Natural killer cell (primary cell): ENCODE results near the gene SSR3. TPM values are rescaled to one million over a fixed set of nuclear protein-coding genes. Genes with fewer than 3 reads are reported as not detected.

Source experiments
- ATAC-seq, 3 donors: fragments of 150-1000 bp in 2 of 3; fragments of 200-7000 bp in 1 of 3; cut with Tn5 transposase; 1 replicate in 1 of 3; 2 replicates in 2 of 3; pipeline ENCODE4 v1.10.0; 2021; ENCODE audit warnings: mild to moderate bottlenecking in 2 of 3, moderate library complexity in 2 of 3
- DNase-seq, 2 donors: peaks; one replicate each; pipeline versions ENCODE4 v3.0.0 to v3.0.0-alpha.2; 2013 to 2021; ENCODE audit warnings: mixed read lengths in 1 of 2
- H3K27ac ChIP-seq: one replicate; pipeline ENCODE4 v1.5.1; 2013; ENCODE audit warnings: mild to moderate bottlenecking, low read length
- H3K27me3 ChIP-seq: one replicate; pipeline ENCODE4 v1.6.1; 2013; ENCODE audit warnings: low read length; ENCODE audit not compliant: control insufficient read depth, insufficient read depth
- H3K36me3 ChIP-seq: one replicate; pipeline ENCODE4 v1.6.1; 2013; ENCODE audit warnings: low read length; ENCODE audit not compliant: control insufficient read depth, insufficient read depth
- H3K4me1 ChIP-seq: one replicate; pipeline ENCODE4 v1.6.1; 2013; ENCODE audit warnings: low read length; ENCODE audit not compliant: control insufficient read depth, insufficient read depth
- H3K4me3 ChIP-seq: one replicate; pipeline ENCODE4 v1.5.1; 2013; ENCODE audit warnings: low read length
- H3K9me3 ChIP-seq: one replicate; pipeline ENCODE4 v1.6.1; 2013; ENCODE audit warnings: low read length; ENCODE audit not compliant: control insufficient read depth, insufficient read depth
- H3K27ac Mint-ChIP-seq, 2 donors: one replicate each; pipeline ENCODE4 v1.8.0; 2022; ENCODE audit warnings: mild to moderate bottlenecking in 2 of 2, mixed read lengths in 2 of 2, moderate library complexity in 1 of 2
- H3K27me3 Mint-ChIP-seq, 2 donors: one replicate each; pipeline ENCODE4 v1.8.0; 2022; ENCODE audit warnings: low read depth in 2 of 2, mixed read lengths in 2 of 2
- H3K36me3 Mint-ChIP-seq: one replicate; pipeline ENCODE4 v1.8.0; 2022; ENCODE audit warnings: mixed read lengths
- H3K4me1 Mint-ChIP-seq, 2 donors: one replicate each; pipeline ENCODE4 v1.8.0; 2022; ENCODE audit warnings: mixed read lengths in 2 of 2
- H3K4me3 Mint-ChIP-seq: one replicate; pipeline ENCODE4 v1.8.0; 2022; ENCODE audit warnings: mild to moderate bottlenecking, moderate library complexity, mixed read lengths
- H3K9me3 Mint-ChIP-seq, 2 donors: one replicate each; pipeline ENCODE4 v1.8.0; 2022; ENCODE audit warnings: mixed read lengths in 2 of 2
- CTCF ChIP-seq: fragments of 200-600 bp; IDR thresholded peaks from one replicate; pipeline ENCODE4 v1.8.0; 2022; ENCODE audit warnings: antibody characterized with exemption
- WGBS: methylation state at CpG from one replicate; pipeline ENCODE4 v1.1.7; 2013; ENCODE audit warnings: missing lambda C conversion rate; ENCODE audit not compliant: insufficient coverage; 5-methylcytosine and 5-hydroxymethylcytosine counted together
- intact Hi-C: fragments of 100-400 bp; cut with micrococcal nuclease; formaldehyde crosslinking; loops from one replicate; pipeline ENCODE4 v1.14.2; 2022
- total RNA-seq, 4 donors: library from RNA; stranded (reverse); fragments of 120-200 nt in 1 of 4; gene quantifications; one replicate each; pipeline versions ENCODE4 v1.2.3 to v1.2.4, GENCODE V29; 2013 to 2022

The SSR3 gene
- total RNA-seq, 3 donors from 2014 or later (not counting 1 experiment from before 2014, with no cell fraction given) = 60.7 to 75.1 (median 63.0) TPM

GRCh38 chr3:156539051-156539450 is 15.9 kb downstream of the SSR3 start:
- Mint-ChIP-seq H3K36me3 (peaks cover 13% of the 10 kb centered on the region), H3K9me3 (no peaks in the 10 kb centered on the region), H3K4me1 (peaks cover 0 to 5% of the 10 kb centered on the region in 2 donors), H3K27me3 (no peaks in the 10 kb centered on the region), H3K4me3 (no peak overlapping the region), H3K27ac (no peak overlapping the region)
- Histone ChIP-seq H3K27ac (no peak overlapping the region), H3K4me1 (no peaks in the 10 kb centered on the region), H3K36me3 (peaks cover 36% of the 10 kb centered on the region), H3K4me3 (no peak overlapping the region), H3K9me3 (no peaks in the 10 kb centered on the region), H3K27me3 (no peaks in the 10 kb centered on the region)
- no peak for TF ChIP-seq CTCF
- intact Hi-C loops = no loop called here
- no peak for DNase-seq
- ATAC-seq = no peak
- 97% methylated on average over 2 of the region's 2 CpGs for WGBS

- DNase-seq (no peak), ATAC-seq (no peak)
- 90% methylated on average over 3 of the region's 6 CpGs for WGBS
- Histone ChIP-seq H3K27ac (no peak overlapping the region), H3K9me3 (no peaks in the 10 kb centered on the region), H3K4me3 (no peak overlapping the region), H3K36me3 (peaks cover 14% of the 10 kb centered on the region), H3K27me3 (no peaks in the 10 kb centered on the region), H3K4me1 (no peaks in the 10 kb centered on the region)
- Mint-ChIP-seq H3K4me3 (no peak overlapping the region), H3K36me3 (peaks cover 6% of the 10 kb centered on the region), H3K27me3 (no peaks in the 10 kb centered on the region), H3K4me1 (peaks cover 0 to 10% of the 10 kb centered on the region in 2 donors), H3K27ac (no peak overlapping the region), H3K9me3 (no peaks in the 10 kb centered on the region)
- intact Hi-C loops = no loop called here
- TF ChIP-seq CTCF = no peak
Observed at GRCh38 chr3:156536524-156537316, 18.2 kb downstream of the SSR3 start.

GRCh38 chr3:156535798-156536197 is 19.1 kb downstream of the SSR3 start:
- Histone ChIP-seq H3K27ac (no peak overlapping the region), H3K4me3 (no peak overlapping the region), H3K4me1 (no peaks in the 10 kb centered on the region), H3K9me3 (no peaks in the 10 kb centered on the region), H3K27me3 (no peaks in the 10 kb centered on the region), H3K36me3 (peaks cover 9% of the 10 kb centered on the region)
- H3K9me3 Mint-ChIP-seq = no peaks in the 10 kb centered on the region
- WGBS = 94% methylated on average over 2 of the region's 2 CpGs
- H3K4me1 Mint-ChIP-seq = peaks cover 0 to 10% of the 10 kb centered on the region in 2 donors
- intact Hi-C loops = no loop called here
- DNase-seq = no peak
- H3K36me3 Mint-ChIP-seq = peaks cover 6% of the 10 kb centered on the region
- ATAC-seq = no peak
- H3K4me3 Mint-ChIP-seq = no peak overlapping the region
- no peak for TF ChIP-seq CTCF
- no peak overlapping the region for H3K27ac Mint-ChIP-seq
- H3K27me3 Mint-ChIP-seq = no peaks in the 10 kb centered on the region
